GM19351 (cell line): Measurements from ENCODE around the gene TRIM3.
A peak's percentile ranks its signal among the peaks of the same experiment; 100 is the strongest.

ENCODE experiments used
- ATAC-seq: cut with Tn5 transposase; IDR thresholded peaks from one replicate; pipeline ENCODE4 v1.9.1; 2021; ENCODE audit warnings: mild to moderate bottlenecking, moderate library complexity; ENCODE audit not compliant: unreplicated experiment

The TRIM3 gene

DNA sequence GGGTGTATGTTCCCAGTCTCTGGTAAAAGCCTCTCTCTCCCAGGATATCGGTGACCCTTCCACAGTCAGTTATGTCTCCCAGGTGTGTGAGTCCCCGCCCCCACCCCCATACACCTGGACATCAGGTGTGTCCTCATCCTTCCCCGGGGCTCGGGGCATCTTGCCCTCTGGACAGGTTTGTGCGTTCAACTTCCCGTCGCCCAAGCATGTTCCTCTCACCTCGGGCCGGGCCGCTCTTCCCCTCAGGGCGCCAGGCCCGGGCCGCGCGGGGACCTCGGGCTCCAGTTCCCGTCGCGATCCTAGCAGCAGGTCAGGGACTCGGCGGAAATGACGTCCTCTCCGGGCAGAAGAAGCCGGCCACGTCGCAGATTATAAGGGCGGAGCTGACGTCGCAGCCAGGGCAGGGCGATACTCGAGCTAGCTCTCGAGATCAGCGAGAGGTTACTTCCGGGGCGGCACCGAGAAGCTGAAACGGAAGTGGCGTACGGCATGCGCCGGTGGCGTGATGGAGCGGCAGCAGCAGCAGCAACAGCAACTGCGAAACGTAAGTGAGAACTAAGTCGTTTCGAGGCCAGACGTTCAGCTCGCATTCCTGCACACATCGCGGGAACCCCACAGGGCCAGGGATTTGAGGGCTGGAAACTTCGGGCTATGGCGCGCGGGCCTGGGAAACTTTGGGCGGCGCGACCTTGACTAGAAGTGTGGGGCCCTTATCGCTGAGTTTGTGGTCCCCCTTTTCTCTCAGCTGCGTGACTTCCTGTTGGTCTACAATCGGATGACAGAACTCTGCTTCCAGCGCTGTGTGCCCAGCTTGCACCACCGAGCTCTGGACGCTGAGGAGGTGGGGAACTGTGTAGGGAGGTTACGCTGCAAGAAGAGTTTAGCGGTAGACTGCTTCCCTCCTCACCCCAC, 7.5 kb upstream of the TRIM3 start, which contains the start of the genes ARFIP2 and TIMM10B:
Gene ARFIP2 (minus strand): TSS at position 320 of the 912 bp plus-strand sequence. CDS start 910 bp downstream, outside the sequence.
Gene TIMM10B (plus strand): TSS at position 490 of the 912 bp plus-strand sequence. CDS start 16 bp downstream, at position 506.
- ATAC-seq = peak; percentile 99

DNA sequence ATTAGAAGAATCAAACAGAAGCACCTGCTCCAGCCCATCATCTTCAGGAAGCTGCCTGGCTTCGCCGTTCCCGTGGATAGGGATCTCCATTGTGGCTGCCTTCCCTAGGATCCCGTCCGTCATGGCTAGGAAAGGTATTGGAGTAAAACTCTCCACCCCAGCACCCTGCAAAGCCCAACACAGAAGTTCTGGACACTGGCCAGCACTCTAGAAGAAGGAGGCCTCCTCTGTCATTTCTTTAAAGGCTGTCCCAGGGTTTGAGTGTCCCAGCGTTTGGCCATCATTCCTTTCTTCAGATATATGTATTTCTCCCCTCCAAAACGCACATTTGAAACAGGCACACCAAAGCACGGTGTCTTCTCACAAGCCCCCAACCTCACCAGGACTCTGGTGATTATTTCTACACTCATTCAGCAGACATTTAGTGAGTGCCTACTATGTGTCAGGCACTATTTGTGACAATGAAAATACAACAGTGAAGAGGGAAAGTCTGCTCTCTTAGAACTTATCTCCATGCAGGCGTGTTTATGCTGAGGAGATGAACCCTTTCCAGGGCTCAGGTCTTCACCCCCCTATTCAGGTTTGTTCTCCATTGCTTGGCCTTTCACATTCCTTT, 6.7 kb upstream of the TRIM3 start:
- ATAC-seq = no peak

DNA sequence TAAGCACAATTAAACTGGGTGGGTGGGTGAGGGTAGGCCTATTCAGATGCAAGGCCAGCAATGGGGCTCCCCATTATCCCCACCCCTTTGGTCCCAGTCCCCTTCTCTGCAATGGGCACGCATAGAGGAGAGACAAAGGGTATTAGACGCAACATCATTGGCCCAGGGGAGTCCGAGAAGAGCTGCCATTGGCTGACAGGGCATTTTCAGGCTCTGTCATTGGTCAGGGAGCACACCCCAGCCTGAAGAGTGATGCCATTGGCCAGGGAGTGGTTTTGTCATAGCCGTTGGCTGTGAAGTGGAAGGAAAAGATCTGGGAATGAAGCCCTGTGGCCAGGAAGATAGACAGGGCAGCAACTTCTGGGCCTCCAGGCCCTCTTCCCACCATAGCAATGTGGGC, 2.8 kb upstream of the TRIM3 start:
- no peak for ATAC-seq

- ATAC-seq = no peak
Observed at GRCh38 chr11:6475936-6476335, 2.2 kb upstream of the TRIM3 start.

DNA sequence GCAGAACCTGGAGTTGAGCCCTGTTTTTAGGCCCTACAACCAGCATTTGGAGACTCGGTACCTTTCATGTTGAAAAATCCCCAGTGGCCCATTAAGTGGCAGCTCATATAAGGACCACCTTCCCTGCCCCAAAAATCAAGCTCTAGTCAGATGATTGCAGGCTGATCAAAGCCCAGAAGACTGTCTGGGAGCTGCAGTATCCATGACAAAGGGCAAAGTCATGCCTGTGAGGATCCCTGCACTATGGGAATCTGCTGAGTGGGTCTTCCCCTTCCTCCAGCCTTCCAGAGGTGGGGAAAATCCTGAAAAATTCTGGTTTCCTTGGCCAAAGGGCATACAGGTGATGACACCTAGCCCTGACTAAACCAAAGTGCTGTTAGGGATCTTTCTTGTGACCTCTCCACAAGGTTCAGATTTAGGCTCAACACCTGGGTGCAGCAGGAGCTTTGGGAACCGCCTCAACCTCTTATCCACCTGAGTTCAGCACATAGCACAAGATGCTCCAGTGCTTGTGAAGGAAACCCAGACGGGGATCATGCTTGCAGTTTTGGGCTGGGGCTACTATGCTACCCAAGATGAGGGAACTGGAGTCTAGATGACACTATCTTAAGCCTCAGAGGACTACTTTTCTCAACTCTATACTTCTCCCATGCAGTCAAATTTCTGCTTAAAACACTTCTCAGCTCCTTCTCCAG, 1.2 kb upstream of the TRIM3 start:
- no peak for ATAC-seq

GRCh38 chr11:6474413-6474792, 662 bp upstream of the TRIM3 start:
- no peak for ATAC-seq

DNA sequence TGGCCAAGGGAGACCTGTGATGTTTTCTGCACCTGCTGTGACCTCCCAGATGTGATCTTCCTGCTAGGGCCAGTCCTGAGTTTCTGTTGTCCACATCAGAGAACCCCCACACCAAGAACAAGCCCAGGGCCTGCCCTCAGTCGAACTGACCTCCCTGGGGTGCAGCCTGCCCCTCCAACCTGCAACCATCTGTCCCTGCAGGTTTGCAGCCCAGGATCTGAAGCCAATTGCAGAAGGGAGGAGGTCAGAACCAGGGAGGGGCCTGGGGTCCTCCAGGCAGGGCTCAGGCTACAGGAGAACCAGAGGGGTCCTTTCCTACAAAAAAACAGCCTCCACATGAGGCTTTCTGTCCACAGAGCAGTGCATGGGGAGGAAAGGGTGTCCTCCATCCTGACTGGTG, 807 bp downstream of the TRIM3 start:
- ATAC-seq = no peak

DNA sequence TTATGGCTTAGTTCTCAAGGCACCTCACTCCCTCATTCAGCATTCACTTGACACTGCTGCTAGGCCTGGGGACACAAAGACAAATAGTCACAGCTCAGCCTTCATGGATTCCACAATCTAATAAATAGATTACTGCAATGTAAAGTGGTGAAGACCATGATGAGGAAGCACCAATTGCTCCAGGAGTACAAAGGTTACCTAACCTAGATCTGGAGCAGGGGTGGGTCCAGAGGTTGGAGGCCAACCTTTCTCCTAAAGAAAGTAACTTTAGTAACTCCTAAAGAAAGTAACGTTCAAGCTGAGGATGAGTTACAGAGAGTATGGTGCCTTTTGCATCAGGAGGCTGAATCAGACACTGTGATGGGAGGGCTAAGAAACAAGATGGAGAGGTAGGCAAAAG, 4.1 kb downstream of the TRIM3 start:
- no peak for ATAC-seq

- peak; percentile 82 for ATAC-seq
Observed at GRCh38 chr11:6468712-6469495, 4.8 kb downstream of the TRIM3 start.

- ATAC-seq = no peak
Observed at GRCh38 chr11:6459099-6459450, 14.7 kb downstream of the TRIM3 start.

GRCh38 chr11:6458352-6459098, 15.2 kb downstream of the TRIM3 start:
- no peak for ATAC-seq

DNA sequence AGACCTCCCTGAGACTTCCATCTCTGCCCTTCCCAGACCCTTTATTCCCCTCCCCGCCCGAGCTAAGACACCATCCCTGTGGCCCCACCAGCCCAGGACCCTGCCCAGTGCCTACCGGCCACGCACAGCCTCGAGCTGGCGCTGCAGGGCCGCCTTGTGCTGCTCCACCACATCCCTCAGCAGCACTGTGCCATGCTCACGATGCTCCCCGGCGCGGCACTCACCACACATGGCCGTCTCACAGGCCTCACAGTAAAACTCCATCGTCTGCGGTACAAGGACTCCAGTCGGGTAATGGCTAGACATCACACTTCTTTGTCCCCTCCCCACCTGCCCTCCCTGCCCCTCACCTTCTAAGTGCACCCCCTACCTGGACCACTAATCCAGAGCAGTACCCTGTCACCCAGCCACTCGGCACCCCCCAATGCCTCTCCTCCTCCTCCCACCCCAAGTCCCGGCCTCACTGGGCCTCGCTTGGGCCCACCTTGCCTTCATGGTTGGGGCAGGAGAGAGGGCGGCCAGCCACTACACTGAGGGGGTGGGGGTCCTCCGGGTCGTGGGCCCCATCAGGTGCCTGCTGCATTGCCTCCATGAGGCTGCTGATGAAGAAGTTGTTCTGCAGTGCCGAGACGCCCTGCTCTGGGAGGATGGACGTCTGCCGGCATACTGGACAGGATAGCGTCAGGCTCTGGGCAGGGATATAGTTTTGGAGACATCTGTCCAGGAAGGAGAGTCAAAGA, 16.0 kb downstream of the TRIM3 start:
- no peak for ATAC-seq

- ATAC-seq = no peak
Observed at GRCh38 chr11:6456361-6457073, 17.2 kb downstream of the TRIM3 start.

DNA sequence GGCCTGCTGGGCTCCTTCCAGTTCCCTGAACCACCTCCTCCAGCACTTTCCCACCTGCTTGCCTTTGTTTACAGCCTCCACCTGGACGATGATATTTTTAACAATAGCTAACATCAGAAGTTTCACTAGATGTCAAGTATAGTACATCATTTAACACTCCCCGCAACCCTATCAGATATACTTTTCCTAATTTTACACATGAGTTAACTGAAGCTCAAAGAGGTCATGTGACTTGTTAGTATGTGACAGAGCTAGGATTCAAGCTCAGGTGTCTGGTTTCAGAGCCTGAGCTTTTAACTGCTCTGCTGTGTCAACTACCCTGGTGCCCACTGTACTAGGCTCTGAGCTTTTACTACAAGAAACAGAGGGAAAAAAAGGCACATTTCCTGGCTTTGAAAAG, 18.7 kb downstream of the TRIM3 start:
- ATAC-seq = no peak

- no peak for ATAC-seq
Observed at GRCh38 chr11:6453152-6453551, 20.6 kb downstream of the TRIM3 start.

DNA sequence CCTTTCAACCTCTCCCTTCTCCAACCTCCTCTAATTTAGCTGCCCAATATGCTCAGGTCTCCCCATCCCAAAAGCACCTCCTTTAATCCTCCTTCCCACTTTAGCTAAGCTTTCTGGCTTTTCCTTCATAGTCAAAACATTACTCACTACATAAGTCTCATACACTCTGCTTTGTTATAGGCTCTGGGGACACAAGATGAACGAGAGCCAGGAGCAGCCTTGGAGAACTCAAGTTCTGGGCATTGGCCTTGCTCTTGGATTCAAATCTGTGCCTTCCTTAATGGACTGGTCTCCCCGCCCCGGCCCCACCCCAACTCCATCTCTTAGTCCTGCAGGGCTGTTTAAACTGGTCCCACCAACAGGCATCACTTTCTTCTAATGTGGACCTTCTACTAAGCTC, 21.5 kb downstream of the TRIM3 start:
- ATAC-seq = no peak

DNA sequence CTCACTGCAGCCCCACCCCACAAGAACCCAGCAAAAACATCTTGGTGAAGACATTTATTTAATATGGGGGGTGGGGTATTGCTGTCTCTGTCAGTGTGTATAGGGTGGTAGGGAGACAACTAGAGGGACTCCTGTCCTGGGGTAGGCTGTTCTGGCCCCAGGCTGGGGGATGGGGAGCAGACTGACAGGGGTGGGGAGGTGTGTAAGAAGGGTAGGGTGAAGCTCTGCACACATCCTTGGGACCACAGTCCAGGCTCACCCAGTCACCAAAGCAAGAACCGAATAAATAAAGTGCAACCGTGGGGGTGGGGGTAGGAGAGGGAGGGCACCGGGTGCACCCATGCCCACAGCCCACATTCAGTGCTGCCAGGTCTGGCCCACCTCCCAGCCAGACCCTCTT, 25.2 kb downstream of the TRIM3 start:
- ATAC-seq = no peak

DNA sequence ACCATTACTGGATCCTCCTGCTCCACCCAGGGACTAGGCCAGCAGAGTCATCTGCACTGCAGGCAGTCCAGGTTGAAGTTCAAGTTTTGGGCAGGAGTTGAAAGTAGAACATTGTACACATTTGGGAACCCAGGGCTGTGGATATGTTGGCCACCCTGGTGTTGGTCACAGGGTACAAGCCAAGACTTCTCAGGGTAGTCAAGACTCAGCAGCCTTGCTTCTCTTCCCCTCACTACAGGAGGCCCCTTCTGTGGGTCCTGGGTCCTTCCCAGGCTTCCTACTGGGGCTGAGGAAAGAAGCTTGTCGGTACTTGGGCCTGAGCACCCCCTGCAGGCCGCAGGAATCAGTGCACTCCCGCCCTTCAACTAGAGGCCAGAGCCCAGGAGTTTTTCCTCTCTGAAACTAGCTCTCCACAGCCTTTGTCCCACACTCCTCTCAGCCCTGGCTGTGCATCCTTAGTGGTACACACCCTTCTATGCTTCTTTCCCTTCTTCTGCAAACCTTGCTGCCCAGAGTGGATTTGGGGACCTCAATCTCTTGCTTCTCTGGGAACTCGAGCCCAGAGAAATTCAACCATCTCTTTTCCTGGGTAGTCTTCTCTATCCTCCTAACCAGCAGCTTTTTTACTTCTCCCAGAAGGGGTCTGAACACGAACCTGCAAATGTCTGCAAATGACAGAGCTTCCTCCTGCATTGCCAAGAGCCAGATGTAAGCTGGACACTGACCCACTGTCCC, 30.3 kb downstream of the TRIM3 start:
- peak; percentile 88 for ATAC-seq
